WTC11 (cell line): ENCODE data around the gene BTBD1.
"Not testable (repeated sequence)": the region's sequence is repeated elsewhere in the genome, so short reads cannot be mapped to it uniquely, and the experiment has no call there.

Experiments
- ESRRA ChIP-seq: sonication (generic); formaldehyde crosslinking; IDR thresholded peaks from 2 replicates; pipeline ENCODE4 v1.8.1; 2022; ENCODE audit warnings: mild to moderate bottlenecking, missing genetic modification reagents, borderline replicate concordance
- NFYB ChIP-seq: sonication (generic); formaldehyde crosslinking; conservative IDR thresholded peaks from 2 replicates; pipeline ENCODE4 v1.8.0; 2022; ENCODE audit warnings: low read depth, missing genetic modification reagents
- TEAD4 ChIP-seq: sonication (generic); formaldehyde crosslinking; IDR thresholded peaks from 2 replicates; pipeline ENCODE4 v1.8.0; 2022; ENCODE audit warnings: mild to moderate bottlenecking, missing genetic modification reagents
- ZNF232 ChIP-seq: sonication (generic); formaldehyde crosslinking; IDR thresholded peaks from 2 replicates; pipeline ENCODE4 v1.8.0; 2022; ENCODE audit warnings: mild to moderate bottlenecking, missing genetic modification reagents
- TF ChIP-seq, protein P1 (sequence below): fragments of 200-600 bp; IDR thresholded peaks from 2 replicates; pipeline ENCODE4 v1.8.0; 2022; ENCODE audit warnings: antibody characterized with exemption
- TF ChIP-seq, protein P2 (sequence below): sonication (generic); formaldehyde crosslinking; IDR thresholded peaks from 2 replicates; pipeline ENCODE4 v1.8.1; 2022; ENCODE audit warnings: mild to moderate bottlenecking, missing genetic modification reagents, moderate library complexity, borderline replicate concordance

DNA sequence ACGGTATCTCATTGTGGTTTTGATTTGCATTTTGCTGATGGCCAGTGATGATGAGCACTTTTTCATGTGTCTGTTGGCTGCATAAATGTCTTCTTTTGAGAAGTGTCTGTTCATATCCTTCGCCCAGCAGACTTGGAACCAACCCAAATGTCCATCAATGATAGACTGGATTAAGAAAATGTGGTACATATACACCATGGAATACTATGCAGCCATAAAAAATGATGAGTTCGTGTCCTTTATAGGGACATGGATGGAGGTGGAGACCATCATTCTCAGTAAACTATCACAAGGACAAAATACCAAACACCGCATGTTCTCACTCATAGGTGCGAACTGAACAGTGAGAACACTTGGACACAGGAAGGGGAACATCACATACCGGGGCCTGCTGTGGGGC, 35.8 kb downstream of the BTBD1 start:
- not testable (repeated sequence) for TF ChIP-seq ZNF232, NFYB, ESRRA, TEAD4 (CRISPR knock-in tag)
- TF ChIP-seq, protein P1, sequence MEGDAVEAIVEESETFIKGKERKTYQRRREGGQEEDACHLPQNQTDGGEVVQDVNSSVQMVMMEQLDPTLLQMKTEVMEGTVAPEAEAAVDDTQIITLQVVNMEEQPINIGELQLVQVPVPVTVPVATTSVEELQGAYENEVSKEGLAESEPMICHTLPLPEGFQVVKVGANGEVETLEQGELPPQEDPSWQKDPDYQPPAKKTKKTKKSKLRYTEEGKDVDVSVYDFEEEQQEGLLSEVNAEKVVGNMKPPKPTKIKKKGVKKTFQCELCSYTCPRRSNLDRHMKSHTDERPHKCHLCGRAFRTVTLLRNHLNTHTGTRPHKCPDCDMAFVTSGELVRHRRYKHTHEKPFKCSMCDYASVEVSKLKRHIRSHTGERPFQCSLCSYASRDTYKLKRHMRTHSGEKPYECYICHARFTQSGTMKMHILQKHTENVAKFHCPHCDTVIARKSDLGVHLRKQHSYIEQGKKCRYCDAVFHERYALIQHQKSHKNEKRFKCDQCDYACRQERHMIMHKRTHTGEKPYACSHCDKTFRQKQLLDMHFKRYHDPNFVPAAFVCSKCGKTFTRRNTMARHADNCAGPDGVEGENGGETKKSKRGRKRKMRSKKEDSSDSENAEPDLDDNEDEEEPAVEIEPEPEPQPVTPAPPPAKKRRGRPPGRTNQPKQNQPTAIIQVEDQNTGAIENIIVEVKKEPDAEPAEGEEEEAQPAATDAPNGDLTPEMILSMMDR = not testable (repeated sequence)
- TF ChIP-seq, protein P2, sequence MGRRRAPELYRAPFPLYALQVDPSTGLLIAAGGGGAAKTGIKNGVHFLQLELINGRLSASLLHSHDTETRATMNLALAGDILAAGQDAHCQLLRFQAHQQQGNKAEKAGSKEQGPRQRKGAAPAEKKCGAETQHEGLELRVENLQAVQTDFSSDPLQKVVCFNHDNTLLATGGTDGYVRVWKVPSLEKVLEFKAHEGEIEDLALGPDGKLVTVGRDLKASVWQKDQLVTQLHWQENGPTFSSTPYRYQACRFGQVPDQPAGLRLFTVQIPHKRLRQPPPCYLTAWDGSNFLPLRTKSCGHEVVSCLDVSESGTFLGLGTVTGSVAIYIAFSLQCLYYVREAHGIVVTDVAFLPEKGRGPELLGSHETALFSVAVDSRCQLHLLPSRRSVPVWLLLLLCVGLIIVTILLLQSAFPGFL (CRISPR knock-in tag) = not testable (repeated sequence)
